HG03064 (cell line): Measurements from ENCODE around the gene YBEY.
"Not testable (repeated sequence)": the region's sequence is repeated elsewhere in the genome, so short reads cannot be mapped to it uniquely, and the experiment has no call there.

Experiments used
- ATAC-seq: cut with Tn5 transposase; IDR thresholded peaks from one replicate; pipeline ENCODE4 v1.9.1; 2021; ENCODE audit warnings: low read depth; ENCODE audit not compliant: unreplicated experiment

Gene YBEY, protein sequence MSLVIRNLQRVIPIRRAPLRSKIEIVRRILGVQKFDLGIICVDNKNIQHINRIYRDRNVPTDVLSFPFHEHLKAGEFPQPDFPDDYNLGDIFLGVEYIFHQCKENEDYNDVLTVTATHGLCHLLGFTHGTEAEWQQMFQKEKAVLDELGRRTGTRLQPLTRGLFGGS

DNA sequence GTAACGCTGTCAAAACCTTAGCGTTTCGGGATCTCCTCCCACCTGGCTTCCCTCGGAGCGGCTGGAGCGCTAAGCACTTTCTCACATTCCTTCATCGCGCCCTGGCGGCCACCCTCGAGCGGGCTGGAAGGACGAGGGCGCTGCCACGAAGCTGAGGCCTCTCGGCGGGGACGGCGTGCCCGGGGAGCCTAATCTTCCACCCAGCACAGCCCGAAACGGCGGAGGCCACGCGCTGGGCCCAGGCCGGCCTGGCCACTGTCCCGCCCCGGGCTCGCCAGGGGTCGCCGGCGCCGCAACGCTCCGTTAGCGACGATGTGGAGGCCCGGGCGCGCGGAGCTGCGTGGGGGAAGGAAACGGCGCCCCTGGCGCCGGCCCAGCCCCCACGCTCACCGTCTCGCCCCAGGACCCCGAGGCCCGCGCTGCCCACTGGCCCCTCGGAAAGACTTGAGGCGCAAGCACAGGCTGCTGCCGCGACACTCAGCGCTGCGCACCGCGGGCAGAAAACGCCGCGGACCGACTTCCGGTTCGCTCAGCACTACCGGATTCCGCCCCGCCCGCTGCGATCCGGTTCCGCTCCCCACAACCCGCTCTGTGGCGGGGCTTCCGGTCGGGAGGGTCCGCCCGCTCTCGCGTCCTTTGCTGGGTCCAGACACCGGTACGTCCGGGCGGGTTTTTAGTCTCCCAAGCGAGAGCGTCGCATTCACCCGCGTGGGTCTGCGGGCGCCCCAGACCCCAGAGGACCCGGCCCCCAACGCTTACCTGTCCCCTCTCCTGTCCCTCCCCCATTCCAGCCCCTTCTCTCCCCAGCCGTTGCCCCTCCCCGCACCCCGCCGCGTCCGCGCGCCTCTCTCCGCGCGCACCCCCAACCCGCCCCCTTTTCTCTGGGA lies at the start of gene YBEY:
TSS of gene YBEY (plus strand) at position 582 of the 887 bp plus-strand sequence. CDS start 572 bp downstream, outside the sequence.
- ATAC-seq = peak; percentile 76

DNA sequence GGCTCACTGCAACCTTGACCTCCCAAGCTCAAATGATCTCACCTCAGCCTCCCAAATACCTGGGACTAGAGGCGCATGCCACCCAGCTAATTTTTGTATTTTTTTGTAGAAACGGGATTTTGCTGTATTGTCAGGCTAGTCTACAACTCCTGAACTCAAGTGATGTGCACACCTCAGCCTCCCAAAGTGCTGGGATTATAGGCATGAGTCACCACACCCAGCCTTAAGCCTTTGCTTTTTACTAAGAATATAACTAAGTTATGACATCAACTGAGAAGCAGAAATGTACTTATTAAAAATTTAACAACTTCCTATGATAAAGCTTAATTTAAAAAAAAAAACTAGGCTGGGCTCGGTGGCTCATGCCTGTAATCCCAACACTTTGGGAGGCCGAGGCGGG lies 48.7 kb upstream of the YBEY start:
- ATAC-seq = no peak

DNA sequence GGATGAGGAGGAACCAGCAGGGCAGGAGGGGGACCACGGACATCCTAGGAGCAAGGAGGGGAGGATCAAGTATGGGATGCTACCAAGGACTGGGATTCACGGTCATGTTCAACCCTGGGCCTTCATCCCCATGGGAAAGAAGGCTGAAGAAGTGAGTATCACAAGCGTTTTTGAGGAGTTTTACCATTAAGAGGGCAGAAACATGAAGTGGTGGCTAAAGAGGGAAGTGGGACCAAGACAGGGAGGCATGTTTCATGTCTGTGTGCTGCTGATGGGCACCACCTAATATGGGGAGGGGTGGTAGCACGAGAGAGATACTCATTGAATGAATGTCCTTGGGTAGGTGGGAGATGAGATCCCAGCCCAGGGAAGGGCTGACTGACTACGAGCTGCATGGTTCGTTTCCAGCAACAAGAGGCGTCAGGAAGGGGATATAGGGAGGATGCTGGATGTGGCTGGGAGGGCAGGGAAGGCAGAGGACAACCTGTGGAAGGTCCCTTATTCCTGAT lies 46.3 kb upstream of the YBEY start:
- ATAC-seq = no peak

DNA sequence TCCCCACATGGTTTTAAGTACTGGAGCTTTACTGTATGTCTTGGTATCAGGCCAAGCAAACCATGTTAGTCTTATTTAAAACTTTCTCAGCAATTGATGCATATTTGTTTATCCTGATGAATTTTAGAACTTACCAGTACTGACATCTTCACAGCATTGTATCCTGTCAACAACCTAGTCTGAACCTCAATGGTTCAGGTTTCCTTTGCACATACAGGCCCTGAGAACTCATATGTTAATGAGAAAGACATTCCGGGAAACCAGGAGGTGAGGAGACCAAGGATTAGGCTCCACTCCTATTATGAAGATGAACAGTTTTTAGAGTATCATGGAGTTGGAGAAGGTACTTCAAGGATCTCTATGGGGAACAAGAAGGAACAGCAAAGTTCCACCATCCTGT lies 44.6 kb upstream of the YBEY start:
- not testable (repeated sequence) for ATAC-seq

DNA sequence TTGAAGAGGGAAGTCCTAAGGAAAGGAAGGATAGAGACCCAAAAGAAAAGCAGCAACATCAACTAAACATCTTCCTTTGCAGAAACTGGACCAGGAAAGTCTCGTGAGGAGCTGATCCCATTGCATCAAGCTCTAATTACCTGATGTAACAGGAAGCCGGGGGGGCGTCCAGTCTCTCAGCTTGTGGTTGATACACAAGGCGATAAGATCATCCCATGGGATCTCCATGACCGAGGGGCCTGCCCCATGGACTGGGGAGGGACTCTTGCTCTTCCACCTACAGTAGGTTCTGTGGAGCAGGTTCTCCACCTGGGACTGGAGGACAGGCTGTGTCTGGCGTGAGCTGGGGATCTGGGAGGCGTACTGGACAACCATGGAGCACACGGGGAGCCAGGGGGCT lies 42.8 kb upstream of the YBEY start:
- no peak for ATAC-seq

GRCh38 chr21:46243960-46244361 lies 42.2 kb upstream of the YBEY start:
- no peak for ATAC-seq

GRCh38 chr21:46244602-46245001 lies 41.5 kb upstream of the YBEY start:
- ATAC-seq = no peak

DNA sequence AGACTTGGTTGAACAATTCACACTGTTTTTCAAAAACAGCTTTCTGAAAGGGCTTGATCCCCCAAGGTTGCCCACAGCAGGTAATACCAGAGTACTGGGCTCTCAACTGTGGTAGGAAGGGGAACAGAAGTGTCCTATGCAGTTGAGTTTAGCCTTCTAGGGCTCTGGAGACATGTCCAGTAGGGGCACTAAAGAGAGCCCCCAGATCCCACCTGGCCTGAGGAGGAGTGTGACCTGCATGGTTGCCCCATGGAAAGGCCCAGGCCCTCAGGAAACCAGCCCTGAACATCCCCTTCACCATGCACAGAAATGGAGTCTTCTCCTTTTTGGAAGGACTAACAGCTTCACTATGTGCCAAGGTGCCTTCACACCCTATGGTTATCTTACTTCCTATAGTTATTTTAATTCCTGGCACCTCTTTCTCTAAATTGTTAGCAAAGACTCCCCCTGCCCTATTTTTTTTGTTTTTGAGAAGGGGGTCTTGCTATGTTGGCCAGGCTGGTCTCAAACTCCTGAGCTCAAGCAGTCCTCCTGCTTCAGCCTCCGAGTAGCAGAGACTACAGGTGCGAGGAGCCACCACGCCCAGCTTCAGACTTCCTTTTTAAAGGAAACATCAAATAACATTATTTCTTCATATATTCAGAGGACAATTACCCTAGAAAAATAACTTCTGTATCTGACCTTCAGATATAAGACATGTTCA lies 40.8 kb upstream of the YBEY start:
- ATAC-seq = no peak

GRCh38 chr21:46246345-46246744 lies 39.8 kb upstream of the YBEY start:
- ATAC-seq = no peak

GRCh38 chr21:46247699-46248421 lies 38.3 kb upstream of the YBEY start:
- no peak for ATAC-seq

GRCh38 chr21:46248422-46248782 lies 37.7 kb upstream of the YBEY start:
- no peak for ATAC-seq

DNA sequence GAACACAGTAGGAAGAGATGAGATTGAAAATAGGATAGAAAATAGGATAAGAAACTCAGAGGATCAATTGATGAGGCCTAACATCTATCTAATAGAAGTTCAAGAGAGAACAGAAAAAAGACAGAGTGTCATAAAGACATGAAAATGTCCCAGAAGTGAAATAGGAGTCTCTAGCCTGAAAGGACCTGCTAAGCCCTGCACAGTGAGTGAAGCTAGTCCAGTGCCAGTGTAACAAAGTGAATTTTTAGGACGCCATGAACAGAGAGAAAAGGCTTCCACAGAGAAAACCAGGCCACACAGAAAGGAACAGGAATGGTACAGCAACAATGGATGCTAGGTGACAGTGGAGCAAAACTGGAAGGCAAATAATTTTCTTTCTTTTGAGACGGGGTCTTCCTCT lies 37.3 kb upstream of the YBEY start:
- ATAC-seq = no peak

DNA sequence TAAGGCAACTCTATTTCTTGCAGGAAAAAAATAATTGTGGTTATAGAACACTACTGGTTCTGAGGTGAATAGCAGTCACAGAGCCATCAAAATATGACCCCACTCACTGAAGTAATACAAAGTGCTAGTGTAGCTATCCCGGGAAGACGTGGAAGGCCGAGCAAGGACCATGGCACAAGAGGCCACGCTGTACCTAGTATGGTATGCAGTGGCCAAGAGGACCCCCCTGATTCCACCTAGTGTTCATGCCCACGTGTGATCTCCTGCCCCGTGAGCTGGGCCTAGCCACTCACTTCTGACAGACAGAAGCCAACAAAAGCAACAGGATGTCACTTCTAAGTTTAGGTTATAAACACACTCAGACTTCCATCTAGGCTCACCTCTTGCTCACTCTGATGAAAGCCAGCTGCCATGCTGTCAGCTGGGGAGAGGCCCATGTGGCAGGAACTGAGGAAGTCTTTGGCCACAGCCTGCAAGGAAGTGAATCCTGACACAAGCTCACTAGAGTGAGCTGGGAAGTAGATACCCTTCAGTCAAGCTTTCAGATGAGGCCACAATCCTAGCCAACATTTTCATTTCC lies 35.9 kb upstream of the YBEY start:
- ATAC-seq = no peak

DNA sequence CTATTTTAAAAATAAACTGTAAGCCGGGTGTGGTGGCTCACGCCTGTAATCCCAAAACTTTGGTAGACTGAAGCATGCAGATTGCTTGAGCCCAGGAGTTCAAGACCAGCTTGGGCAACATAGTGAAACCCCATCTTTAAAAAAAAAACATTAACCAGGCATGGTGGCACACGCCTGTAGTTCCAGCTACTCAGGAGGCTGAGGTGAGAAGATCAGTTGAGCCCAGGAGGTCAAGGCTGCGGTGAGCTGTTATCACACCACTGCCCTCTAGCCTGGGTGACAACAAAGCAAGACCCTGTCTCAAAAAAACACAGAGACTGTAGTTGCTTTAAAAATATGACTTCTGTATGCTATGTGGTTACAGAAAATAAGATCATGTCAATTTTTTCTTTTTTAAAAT lies 33.3 kb upstream of the YBEY start:
- ATAC-seq = no peak

DNA sequence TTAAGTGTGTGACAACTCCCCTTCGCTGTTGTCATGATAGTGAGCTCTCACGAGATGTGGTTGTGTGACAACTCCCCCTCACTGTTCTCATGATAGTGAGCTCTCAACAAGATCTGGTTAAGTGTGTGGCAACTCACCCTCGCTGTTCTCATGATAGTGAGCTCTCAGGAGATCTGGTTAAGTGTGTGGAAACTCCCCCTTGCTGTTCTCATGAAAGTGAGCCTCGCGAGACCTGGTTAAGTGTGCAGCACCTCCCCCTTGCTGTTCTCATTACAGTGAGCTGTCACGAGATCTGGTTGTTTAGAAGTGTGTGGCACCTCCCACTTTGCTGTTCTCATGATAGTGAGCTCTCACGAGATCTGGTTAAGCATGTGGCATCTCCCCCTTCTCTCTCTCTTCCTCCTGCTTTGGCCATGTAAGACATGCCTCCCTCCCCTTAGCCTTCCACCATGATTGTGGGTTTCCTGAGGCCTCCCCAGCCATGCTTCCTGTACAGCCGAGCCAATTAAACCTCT lies 32.5 kb upstream of the YBEY start:
- ATAC-seq = peak; percentile 50

GRCh38 chr21:46254208-46254975 lies 31.8 kb upstream of the YBEY start:
- ATAC-seq = no peak

- no peak for ATAC-seq
Observed at GRCh38 chr21:46255166-46255565, 31.0 kb upstream of the YBEY start.

- ATAC-seq = no peak
Observed at GRCh38 chr21:46255758-46256337, 30.3 kb upstream of the YBEY start.

DNA sequence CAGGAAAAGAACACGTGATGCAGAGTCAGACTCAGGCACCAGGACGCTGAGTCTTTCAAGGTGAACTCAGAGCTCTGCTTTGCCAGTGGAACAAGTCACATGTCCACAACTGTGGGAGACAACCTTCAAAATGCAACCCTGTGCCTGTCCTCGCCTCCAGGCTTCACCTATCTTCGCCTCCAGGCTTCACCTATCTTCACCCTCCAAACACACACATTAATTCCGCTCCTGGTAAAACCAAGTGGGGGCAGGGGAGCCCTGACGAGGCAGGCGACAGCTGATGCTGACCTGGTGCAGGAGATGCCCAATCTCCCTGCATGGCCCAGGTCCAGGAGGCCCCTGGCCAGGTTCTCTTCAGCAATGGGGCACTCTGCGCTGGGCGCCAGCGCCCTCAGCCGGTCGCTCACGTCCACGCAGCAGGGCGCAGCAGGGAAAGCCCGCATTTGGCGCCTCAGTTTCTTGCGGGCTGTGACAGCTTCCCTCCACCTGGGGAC lies 29.6 kb upstream of the YBEY start:
- no peak for ATAC-seq
